PC-3 (cell line): ENCODE results near the gene MYOF. TPM values are rescaled to one million over a fixed set of nuclear protein-coding genes. Genes with fewer than 3 reads are reported as not detected.

Source experiments
- ATAC-seq: fragments of 200-7000 bp; cut with Tn5 transposase; 2 replicates; pipeline ENCODE4 v1.9.1; 2020; ENCODE audit warnings: mild to moderate bottlenecking, moderate library complexity
- BruUV-seq: library from RNA; stranded (reverse); fragments of 400-500 nt; replicated peaks from 2 replicates; lab custom pipeline; 2021; lab: Mats Ljungman, UMichigan
- CTCF ChIA-PET: fragments of 300-600 bp; sonication (Branson Sonifier 250); formaldehyde crosslinking; loops from one replicate; lab custom pipeline; 2022; ENCODE audit warnings: antibody characterized with exemption; lab: Charles Lee
- POLR2A ChIA-PET: fragments of 300-600 bp; sonication (Branson Sonifier 250); formaldehyde crosslinking; loops from one replicate; lab custom pipeline; 2022; ENCODE audit warnings: antibody characterized with exemption; ENCODE audit not compliant: unreplicated experiment; lab: Charles Lee
- DNase-seq: peaks from one replicate; pipeline ENCODE4 v3.0.0-alpha.2; 2015
- H2AFZ ChIP-seq: fragments of 300-600 bp; sonication (generic); 2 replicates; pipeline ENCODE4 v1.6.0; 2016; ENCODE audit warnings: antibody characterized with exemption, low read length
- H3F3A ChIP-seq: fragments of 300-600 bp; sonication (generic); one replicate; pipeline ENCODE4 v1.6.0; 2017; ENCODE audit warnings: antibody characterized with exemption, low read length, control low read depth, mild to moderate bottlenecking; ENCODE audit not compliant: unreplicated experiment
- H3K27ac ChIP-seq: fragments of 300-600 bp; sonication (generic); 2 replicates; pipeline ENCODE4 v1.5.1; 2016; ENCODE audit warnings: mild to moderate bottlenecking, low read length
- H3K27me3 ChIP-seq: fragments of 300-600 bp; sonication (generic); 2 replicates; pipeline ENCODE4 v1.6.1; 2016; ENCODE audit warnings: low read length, mixed read lengths
- H3K36me3 ChIP-seq: fragments of 300-600 bp; sonication (generic); 2 replicates; pipeline ENCODE4 v1.6.1; 2016; ENCODE audit warnings: low read depth, mixed run types, low read length, mixed read lengths
- H3K4me1 ChIP-seq: fragments of 300-600 bp; sonication (generic); 2 replicates; pipeline ENCODE4 v1.5.1; 2016; ENCODE audit warnings: low read length; ENCODE audit not compliant: insufficient read depth
- H3K4me2 ChIP-seq: fragments of 300-600 bp; sonication (generic); 2 replicates; pipeline ENCODE4 v1.6.0; 2016; ENCODE audit warnings: low read length
- H3K4me3 ChIP-seq: fragments of 300-600 bp; sonication (generic); 2 replicates; pipeline ENCODE4 v1.5.1; 2016; ENCODE audit warnings: mild to moderate bottlenecking, low read length, mixed read lengths
- H3K79me2 ChIP-seq: fragments of 300-600 bp; sonication (generic); 2 replicates; pipeline ENCODE4 v1.6.1; 2017; ENCODE audit warnings: low read length, mixed read lengths
- H3K9ac ChIP-seq: fragments of 300-600 bp; sonication (generic); 2 replicates; pipeline ENCODE4 v1.6.0; 2016; ENCODE audit warnings: mild to moderate bottlenecking, low read length
- H3K9me2 ChIP-seq: fragments of 300-600 bp; sonication (generic); replicated peaks from 2 replicates; pipeline ENCODE4 v1.6.1; 2016; ENCODE audit warnings: mixed run types, low read length, mixed read lengths
- H3K9me3 ChIP-seq: fragments of 300-600 bp; sonication (generic); 2 replicates; pipeline ENCODE4 v1.6.1; 2016; ENCODE audit warnings: low read length, mixed read lengths
- H4K20me1 ChIP-seq: fragments of 300-600 bp; sonication (generic); 2 replicates; pipeline ENCODE4 v1.6.1; 2016; ENCODE audit warnings: low read length, mixed read lengths
- EZH2 ChIP-seq: fragments of 300-600 bp; sonication (generic); IDR thresholded peaks from one replicate; pipeline ENCODE4 v1.6.1; 2017; ENCODE audit warnings: antibody characterized with exemption, mild to moderate bottlenecking, low read length; ENCODE audit not compliant: unreplicated experiment
- EZH2phosphoT487 ChIP-seq: fragments of 300-600 bp; sonication (generic); IDR thresholded peaks from 2 replicates; pipeline ENCODE4 v1.6.1; 2018; ENCODE audit warnings: mild to moderate bottlenecking, antibody characterized with exemption, low read length, borderline replicate concordance
- intact Hi-C: fragments of 100-400 bp; cut with micrococcal nuclease; formaldehyde crosslinking; loops from 2 replicates; pipeline ENCODE4 v1.9.0; 2023
- total RNA-seq: library from RNA; depleted of rRNA; stranded (reverse); fragments of >200 nt; gene quantifications from 2 replicates; pipeline ENCODE4 v1.2.3, GENCODE V29; 2014
- TF ChIP-seq, protein P1 (sequence below): fragments of 300-600 bp; sonication (generic); conservative IDR thresholded peaks from 2 replicates; pipeline ENCODE4 v1.5.1; 2017; ENCODE audit warnings: antibody characterized with exemption, low read depth, mild to moderate bottlenecking, low read length

MYOF gene
- total RNA-seq, 1 experiment from 2014 or later = 174 TPM

- Histone ChIP-seq H3F3A (peaks cover 12% of the 10 kb centered on the region), H3K27me3 (no peaks in the 10 kb centered on the region), H3K9me3 (no peaks in the 10 kb centered on the region), H3K4me1 (peaks cover 83% of the 10 kb centered on the region), H2AFZ (no peak overlapping the region), H3K36me3 (peaks cover 57% of the 10 kb centered on the region), H3K9ac (peak overlapping the region; percentile 85), H4K20me1 (peaks cover 21% of the 10 kb centered on the region), H3K4me2 (peak overlapping the region; percentile 77), H3K27ac (peak overlapping the region; percentile 99), H3K4me3 (peak overlapping the region; percentile 49), H3K79me2 (peaks cover 91% of the 10 kb centered on the region), H3K9me2 (no peaks in the 10 kb centered on the region)
- ATAC-seq = no peak
- ChIA-PET CTCF (no interaction called here), POLR2A (interaction anchor here (1.3 to 1.6 kb wide), 2 partner anchors 9 to 29 kb away, joined by 34 to 36 read pairs; no protein-coding TSS in a partner anchor)
- intact Hi-C loops = no loop called here
- DNase-seq = peak; percentile 38
- TSS peak; percentile 12 for BruUV-seq
- TF ChIP-seq EZH2 (no peak), EZH2phosphoT487 (no peak)
- TF ChIP-seq, protein P1, sequence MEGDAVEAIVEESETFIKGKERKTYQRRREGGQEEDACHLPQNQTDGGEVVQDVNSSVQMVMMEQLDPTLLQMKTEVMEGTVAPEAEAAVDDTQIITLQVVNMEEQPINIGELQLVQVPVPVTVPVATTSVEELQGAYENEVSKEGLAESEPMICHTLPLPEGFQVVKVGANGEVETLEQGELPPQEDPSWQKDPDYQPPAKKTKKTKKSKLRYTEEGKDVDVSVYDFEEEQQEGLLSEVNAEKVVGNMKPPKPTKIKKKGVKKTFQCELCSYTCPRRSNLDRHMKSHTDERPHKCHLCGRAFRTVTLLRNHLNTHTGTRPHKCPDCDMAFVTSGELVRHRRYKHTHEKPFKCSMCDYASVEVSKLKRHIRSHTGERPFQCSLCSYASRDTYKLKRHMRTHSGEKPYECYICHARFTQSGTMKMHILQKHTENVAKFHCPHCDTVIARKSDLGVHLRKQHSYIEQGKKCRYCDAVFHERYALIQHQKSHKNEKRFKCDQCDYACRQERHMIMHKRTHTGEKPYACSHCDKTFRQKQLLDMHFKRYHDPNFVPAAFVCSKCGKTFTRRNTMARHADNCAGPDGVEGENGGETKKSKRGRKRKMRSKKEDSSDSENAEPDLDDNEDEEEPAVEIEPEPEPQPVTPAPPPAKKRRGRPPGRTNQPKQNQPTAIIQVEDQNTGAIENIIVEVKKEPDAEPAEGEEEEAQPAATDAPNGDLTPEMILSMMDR = no peak
Measured at GRCh38 chr10:93475227-93475626, 6.9 kb downstream of the MYOF start.

GRCh38 chr10:93473804-93474472, 8.2 kb downstream of the MYOF start:
- Histone ChIP-seq H3K4me1 (peaks cover 88% of the 10 kb centered on the region), H3K79me2 (peaks cover 91% of the 10 kb centered on the region), H4K20me1 (peaks cover 9% of the 10 kb centered on the region), H2AFZ (no peak overlapping the region), H3K36me3 (peaks cover 50% of the 10 kb centered on the region), H3F3A (peaks cover 20% of the 10 kb centered on the region), H3K9ac (no peak overlapping the region), H3K4me3 (no peak overlapping the region), H3K9me2 (no peaks in the 10 kb centered on the region), H3K9me3 (no peaks in the 10 kb centered on the region), H3K27ac (peak overlapping the region; percentile 99), H3K4me2 (peak overlapping the region; percentile 39; the same call in 1 of the 2 replicates), H3K27me3 (no peaks in the 10 kb centered on the region)
- intact Hi-C loops = no loop called here
- POLR2A ChIA-PET = no interaction called here
- DNase-seq (no peak), ATAC-seq (no peak)
- CTCF ChIA-PET = no interaction called here
- BruUV-seq = no TSS peak
- TF ChIP-seq EZH2phosphoT487 (no peak), EZH2 (no peak)
- TF ChIP-seq, protein P1 = no peak

DNA sequence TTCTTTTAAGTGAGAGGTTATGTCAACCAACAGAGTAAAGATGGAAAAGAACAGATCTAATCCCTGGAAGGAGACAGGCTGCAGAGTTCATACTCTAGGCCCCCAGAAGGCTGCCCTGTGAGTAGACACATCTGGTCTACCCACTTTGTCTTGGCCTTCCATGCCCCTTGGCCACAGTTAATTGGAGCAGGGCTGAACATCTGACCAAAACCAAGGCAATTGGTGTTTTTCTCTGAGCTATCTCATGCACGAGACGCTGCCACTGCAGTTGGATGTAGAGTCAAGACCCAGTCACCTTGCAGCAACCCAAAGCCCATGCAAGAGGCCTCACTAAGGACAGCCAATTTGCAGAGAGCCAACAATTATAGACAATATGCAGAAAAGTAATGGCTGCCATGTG, 9.0 kb downstream of the MYOF start:
- peaks cover 48% of the 10 kb centered on the region for H3K36me3 ChIP-seq
- peaks cover 26% of the 10 kb centered on the region for H3F3A ChIP-seq
- ATAC-seq (no peak), DNase-seq (no peak)
- H3K27ac ChIP-seq = peak overlapping the region; percentile 99
- no peak overlapping the region for H2AFZ ChIP-seq
- H3K4me3 ChIP-seq = no peak overlapping the region
- POLR2A ChIA-PET = interaction anchor here (0.5 kb wide), 1 partner anchor 12 kb away, joined by 4 read pairs; no protein-coding TSS in a partner anchor
- BruUV-seq = no TSS peak
- no peaks in the 10 kb centered on the region for H3K9me2 ChIP-seq
- intact Hi-C loops = no loop called here
- CTCF ChIA-PET = no interaction called here
- no peaks in the 10 kb centered on the region for H3K27me3 ChIP-seq
- TF ChIP-seq, protein P1 = no peak
- no peak for TF ChIP-seq EZH2phosphoT487
- TF ChIP-seq EZH2 = no peak
- H3K9ac ChIP-seq = no peak overlapping the region
- peaks cover 89% of the 10 kb centered on the region for H3K79me2 ChIP-seq
- H3K4me1 ChIP-seq = peaks cover 87% of the 10 kb centered on the region
- peaks cover under 1% of the 10 kb centered on the region; the same call in 1 of the 2 replicates for H4K20me1 ChIP-seq
- H3K4me2 ChIP-seq = 0 out of 2 replicates have a peak overlapping the region, but pooled peaks have one; percentile 39
- H3K9me3 ChIP-seq = no peaks in the 10 kb centered on the region
